GM06990 (cell line): ENCODE results near the gene SIRT3.

Source experiments
- DNase-seq: peaks from one replicate; pipeline ENCODE4 v3.0.0-alpha.2; 2011; ENCODE audit not compliant: insufficient read length; ENCODE audit errors: extremely low read depth
- H3K27me3 ChIP-seq: replicated peaks from 2 replicates; pipeline ENCODE4 v1.6.0; 2011; ENCODE audit warnings: low read length; ENCODE audit not compliant: control insufficient read depth, insufficient read depth
- H3K36me3 ChIP-seq: 2 replicates; pipeline ENCODE4 v1.5.1; 2011; ENCODE audit warnings: low read length; ENCODE audit not compliant: control insufficient read depth, insufficient read depth
- H3K4me3 ChIP-seq: replicated peaks from 2 replicates; pipeline ENCODE4 v1.5.1; 2011; ENCODE audit warnings: low read depth, mild to moderate bottlenecking, control low read depth, low read length
- CTCF ChIP-seq: IDR thresholded peaks from 2 replicates; pipeline ENCODE4 v1.5.1; 2011; ENCODE audit warnings: low read length, control low read depth, mild to moderate bottlenecking, inconsistent platforms; ENCODE audit not compliant: insufficient read depth, poor library complexity, severe bottlenecking

The SIRT3 gene

DNA sequence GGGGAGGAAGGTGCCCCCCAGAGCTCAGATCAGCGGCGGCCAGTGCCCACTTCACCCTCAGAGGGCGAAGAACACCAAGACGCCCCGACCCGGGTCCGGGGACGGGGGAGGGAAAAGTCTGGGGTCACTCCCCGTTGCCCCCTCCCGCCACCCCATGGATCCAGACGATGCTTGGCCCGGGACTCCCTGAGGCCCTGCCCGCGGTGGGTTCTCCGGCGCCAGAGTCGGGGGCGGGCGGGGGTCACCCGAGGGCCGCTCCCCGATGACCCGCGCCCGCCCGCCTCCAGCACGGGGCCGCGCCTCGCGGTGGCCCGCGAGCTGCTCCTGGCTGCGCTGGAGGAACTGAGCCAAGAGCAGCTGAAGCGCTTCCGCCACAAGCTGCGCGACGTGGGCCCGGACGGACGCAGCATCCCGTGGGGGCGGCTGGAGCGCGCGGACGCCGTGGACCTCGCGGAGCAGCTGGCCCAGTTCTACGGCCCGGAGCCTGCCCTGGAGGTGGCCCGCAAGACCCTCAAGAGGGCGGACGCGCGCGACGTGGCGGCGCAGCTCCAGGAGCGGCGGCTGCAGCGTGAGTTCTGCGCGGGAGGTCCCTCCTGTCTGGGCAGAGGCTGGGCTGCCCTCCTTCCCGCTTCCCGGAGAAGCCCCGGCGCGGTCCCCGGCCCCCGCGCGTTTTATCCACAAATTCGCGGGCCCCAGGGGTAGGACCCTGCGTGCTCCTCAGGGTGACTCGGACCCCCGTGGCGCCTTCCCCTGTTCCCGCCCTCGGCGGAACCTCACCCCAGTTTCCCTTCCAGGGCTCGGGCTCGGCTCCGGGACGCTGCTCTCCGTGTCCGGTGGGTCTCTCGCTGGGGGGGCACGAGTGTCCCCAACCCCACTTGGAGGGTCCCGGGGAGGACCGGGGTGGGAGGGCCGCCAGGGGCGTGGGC is 43.2 kb upstream of the SIRT3 start:
- Histone ChIP-seq H3K4me3 (no peak overlapping the region), H3K27me3 (peaks cover 2% of the 10 kb centered on the region; the same call in 1 of the 2 replicates), H3K36me3 (no peaks in the 10 kb centered on the region)
- no peak for DNase-seq
- TF ChIP-seq CTCF = no peak

- H3K4me3 ChIP-seq = no peak within 1 kb of the TSS
- no peaks in the 10 kb centered on the region for H3K36me3 ChIP-seq
- no peak for TF ChIP-seq CTCF
- no peak for DNase-seq
- peaks cover 2% of the 10 kb centered on the region; the same call in 1 of the 2 replicates for H3K27me3 ChIP-seq
These were observed 42.1 kb upstream of the SIRT3 start, which contains the start of gene NLRP6 for GRCh38 chr11:278001-278951. TSS of gene NLRP6 (plus strand) at chr11:278407. CDS start at chr11:278570, 163 bp downstream.

- H3K27me3 ChIP-seq = no peaks in the 10 kb centered on the region; the same call in 1 of the 2 replicates
- no peak for TF ChIP-seq CTCF
- no peak overlapping the region for H3K4me3 ChIP-seq
- DNase-seq = no peak
- H3K36me3 ChIP-seq = no peaks in the 10 kb centered on the region
These were observed 40.1 kb upstream of the SIRT3 start for GRCh38 chr11:276219-276618.

DNA sequence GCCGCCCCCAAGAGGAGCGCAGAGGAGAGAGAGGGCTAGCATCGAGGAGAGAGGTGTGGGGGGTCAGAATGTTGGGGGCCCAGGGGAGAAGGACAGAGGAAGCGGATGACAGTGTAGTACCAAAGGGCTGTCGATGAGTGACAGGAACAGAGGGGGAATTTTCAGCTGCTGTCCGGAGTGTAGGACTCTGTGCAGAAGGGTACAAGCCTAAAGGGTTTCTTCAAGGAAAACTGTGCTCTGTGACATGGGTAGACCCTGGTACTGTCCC is 36.7 kb upstream of the SIRT3 start:
- no peak for TF ChIP-seq CTCF
- H3K4me3 ChIP-seq = no peak overlapping the region
- H3K27me3 ChIP-seq = no peaks in the 10 kb centered on the region
- DNase-seq = no peak
- no peaks in the 10 kb centered on the region for H3K36me3 ChIP-seq

GRCh38 chr11:272195-272930 is 36.2 kb upstream of the SIRT3 start:
- Histone ChIP-seq H3K36me3 (no peaks in the 10 kb centered on the region), H3K27me3 (no peaks in the 10 kb centered on the region), H3K4me3 (no peak overlapping the region)
- TF ChIP-seq CTCF = no peak
- no peak for DNase-seq
